ENCODE results near the gene CCNT2.

DNA sequence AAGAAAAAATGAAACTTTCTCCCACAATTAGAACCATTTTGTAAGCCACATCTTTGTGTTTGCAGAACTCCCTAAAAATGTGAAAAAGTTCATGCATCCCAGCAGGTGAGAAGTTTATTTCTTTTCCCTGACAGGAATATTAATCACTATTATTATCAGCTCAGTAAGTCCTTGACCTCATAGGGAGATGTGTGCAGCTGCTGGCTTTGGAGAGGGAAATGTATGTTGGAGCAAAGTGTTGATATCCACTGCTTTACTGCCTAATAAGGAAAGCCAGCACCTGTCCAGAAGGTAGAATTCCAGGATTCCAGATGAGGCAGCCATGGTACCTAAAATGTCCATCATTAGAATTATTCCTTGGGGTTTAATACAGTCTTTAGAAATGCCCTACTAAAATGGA, 35.8 kb upstream of the CCNT2 start:
- no peak for TF ChIP-seq EZH2 (IDR thresholded peaks at IDR 0.05; ENCODE audit: low read length)
- TF ChIP-seq, protein P1, sequence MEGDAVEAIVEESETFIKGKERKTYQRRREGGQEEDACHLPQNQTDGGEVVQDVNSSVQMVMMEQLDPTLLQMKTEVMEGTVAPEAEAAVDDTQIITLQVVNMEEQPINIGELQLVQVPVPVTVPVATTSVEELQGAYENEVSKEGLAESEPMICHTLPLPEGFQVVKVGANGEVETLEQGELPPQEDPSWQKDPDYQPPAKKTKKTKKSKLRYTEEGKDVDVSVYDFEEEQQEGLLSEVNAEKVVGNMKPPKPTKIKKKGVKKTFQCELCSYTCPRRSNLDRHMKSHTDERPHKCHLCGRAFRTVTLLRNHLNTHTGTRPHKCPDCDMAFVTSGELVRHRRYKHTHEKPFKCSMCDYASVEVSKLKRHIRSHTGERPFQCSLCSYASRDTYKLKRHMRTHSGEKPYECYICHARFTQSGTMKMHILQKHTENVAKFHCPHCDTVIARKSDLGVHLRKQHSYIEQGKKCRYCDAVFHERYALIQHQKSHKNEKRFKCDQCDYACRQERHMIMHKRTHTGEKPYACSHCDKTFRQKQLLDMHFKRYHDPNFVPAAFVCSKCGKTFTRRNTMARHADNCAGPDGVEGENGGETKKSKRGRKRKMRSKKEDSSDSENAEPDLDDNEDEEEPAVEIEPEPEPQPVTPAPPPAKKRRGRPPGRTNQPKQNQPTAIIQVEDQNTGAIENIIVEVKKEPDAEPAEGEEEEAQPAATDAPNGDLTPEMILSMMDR (optimal IDR thresholded peaks at IDR 0.05 in 1 of 3, IDR thresholded peaks at IDR 0.05 in 1 of 3, conservative IDR thresholded peaks at IDR 0.05 in 1 of 3; ENCODE audit: extremely low read depth in 1 of 3, insufficient read depth in 2 of 3, low read length in 3 of 3), result no peak

Measured in keratinocyte (primary cell).